ENCODE measurements around the gene ZNF263. TPM values are rescaled to one million over a fixed set of nuclear protein-coding genes. Genes with fewer than 3 reads are reported as not detected.

The ZNF263 gene
- total RNA-seq, 1 experiment from 2014 or later = 29.5 TPM

DNA sequence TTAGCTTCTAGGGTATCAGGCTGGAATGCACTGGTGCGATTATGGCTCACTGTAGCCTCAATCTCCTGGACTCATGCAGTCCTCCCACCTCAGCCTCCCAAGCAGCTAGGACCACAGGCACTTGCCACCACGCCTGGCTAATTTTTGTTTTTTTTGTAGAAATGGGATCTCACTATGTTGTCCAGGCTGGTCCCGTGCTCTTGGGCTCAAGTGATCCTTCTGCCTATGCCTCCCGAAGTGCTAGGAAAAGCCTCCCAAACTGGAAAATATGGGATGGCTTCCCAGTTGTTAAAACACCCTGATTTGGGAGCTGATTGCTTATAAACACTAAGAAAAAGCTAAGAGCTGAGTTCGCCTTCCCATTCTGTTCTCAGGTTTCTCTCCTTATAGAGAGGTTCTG is 6.6 kb upstream of the ZNF263 start (continued):
- TF ChIP-seq, protein P1, sequence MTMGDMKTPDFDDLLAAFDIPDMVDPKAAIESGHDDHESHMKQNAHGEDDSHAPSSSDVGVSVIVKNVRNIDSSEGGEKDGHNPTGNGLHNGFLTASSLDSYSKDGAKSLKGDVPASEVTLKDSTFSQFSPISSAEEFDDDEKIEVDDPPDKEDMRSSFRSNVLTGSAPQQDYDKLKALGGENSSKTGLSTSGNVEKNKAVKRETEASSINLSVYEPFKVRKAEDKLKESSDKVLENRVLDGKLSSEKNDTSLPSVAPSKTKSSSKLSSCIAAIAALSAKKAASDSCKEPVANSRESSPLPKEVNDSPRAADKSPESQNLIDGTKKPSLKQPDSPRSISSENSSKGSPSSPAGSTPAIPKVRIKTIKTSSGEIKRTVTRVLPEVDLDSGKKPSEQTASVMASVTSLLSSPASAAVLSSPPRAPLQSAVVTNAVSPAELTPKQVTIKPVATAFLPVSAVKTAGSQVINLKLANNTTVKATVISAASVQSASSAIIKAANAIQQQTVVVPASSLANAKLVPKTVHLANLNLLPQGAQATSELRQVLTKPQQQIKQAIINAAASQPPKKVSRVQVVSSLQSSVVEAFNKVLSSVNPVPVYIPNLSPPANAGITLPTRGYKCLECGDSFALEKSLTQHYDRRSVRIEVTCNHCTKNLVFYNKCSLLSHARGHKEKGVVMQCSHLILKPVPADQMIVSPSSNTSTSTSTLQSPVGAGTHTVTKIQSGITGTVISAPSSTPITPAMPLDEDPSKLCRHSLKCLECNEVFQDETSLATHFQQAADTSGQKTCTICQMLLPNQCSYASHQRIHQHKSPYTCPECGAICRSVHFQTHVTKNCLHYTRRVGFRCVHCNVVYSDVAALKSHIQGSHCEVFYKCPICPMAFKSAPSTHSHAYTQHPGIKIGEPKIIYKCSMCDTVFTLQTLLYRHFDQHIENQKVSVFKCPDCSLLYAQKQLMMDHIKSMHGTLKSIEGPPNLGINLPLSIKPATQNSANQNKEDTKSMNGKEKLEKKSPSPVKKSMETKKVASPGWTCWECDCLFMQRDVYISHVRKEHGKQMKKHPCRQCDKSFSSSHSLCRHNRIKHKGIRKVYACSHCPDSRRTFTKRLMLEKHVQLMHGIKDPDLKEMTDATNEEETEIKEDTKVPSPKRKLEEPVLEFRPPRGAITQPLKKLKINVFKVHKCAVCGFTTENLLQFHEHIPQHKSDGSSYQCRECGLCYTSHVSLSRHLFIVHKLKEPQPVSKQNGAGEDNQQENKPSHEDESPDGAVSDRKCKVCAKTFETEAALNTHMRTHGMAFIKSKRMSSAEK (CRISPR knock-in tag; IDR thresholded peaks at IDR 0.05; ENCODE audit: borderline replicate concordance) = no peak
- TF ChIP-seq, protein P2, sequence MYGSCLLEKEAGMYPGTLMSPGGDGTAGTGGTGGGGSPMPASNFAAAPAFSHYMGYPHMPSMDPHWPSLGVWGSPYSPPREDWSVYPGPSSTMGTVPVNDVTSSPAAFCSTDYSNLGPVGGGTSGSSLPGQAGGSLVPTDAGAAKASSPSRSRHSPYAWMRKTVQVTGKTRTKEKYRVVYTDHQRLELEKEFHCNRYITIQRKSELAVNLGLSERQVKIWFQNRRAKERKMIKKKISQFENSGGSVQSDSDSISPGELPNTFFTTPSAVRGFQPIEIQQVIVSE (CRISPR knock-in tag; IDR thresholded peaks at IDR 0.05; ENCODE audit: borderline replicate concordance) = no peak
- no peak for TF ChIP-seq CBFB (CRISPR knock-in tag; IDR thresholded peaks at IDR 0.05; ENCODE audit: low read depth)

DNA sequence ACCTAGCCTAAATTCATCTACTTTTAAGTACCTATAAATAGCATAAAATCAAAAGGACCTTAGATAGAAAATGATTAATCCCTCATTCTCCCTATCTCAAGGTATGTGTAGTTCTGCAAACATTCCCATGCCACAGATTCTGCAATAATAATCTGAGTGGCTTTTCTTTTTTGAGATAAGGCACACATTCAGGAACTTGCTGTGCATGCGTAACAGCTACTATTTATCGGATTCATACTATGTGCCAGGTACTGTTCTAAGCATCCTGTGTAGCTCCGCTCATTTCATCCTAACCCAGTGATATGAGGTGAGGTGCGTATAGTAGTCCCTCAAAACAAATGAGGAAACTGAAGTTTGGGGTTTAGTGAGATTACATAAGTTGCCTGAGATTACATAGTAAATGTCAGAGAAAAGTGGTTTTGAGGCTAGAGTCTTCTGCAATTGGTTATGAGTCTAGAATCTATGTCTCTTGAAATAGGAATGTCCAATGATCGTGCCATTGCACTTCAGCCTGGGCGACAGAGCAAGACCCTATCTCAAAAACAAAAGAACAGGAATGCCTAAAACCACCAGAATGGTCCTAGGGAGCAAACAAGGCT is 2.0 kb upstream of the ZNF263 start:
- H3K27ac Mint-ChIP-seq = no peak overlapping the region
- TF ChIP-seq SMAD4 (CRISPR knock-in tag; IDR thresholded peaks at IDR 0.05) (no peak), NR1H2 (CRISPR knock-in tag; IDR thresholded peaks at IDR 0.05) (no peak)
- CTCF ChIA-PET = no interaction called here

DNA sequence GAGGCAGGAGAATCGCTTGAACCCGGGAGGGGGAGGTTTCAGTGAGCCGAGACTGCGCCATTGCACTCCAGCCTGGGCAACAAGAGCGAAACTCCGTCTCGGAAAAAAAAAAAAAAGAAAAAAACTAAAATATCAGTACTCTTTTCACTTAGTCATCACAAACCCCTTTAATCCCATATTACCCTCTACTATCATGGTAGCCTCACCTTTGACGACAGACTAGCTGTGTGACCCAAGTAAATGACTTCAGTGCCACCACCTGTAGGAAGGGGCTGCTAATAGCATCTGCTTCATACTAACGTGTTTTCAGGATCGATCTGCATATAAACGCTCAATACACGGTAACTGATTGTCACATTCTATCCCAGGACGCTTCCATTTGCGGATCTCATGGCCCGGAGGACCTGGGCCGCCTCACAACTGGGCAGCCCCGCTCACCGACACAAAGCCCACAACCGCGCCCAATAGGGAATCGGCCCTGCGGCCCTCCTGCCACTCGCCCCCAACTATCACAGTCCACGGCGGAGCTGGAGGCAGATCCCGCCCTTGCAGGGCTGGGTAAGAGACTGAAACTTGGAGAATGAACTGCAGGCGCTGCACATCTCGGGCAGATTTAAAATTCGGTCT is 1.1 kb upstream of the ZNF263 start:
- peak overlapping the region; percentile 99 for H3K4me3 Mint-ChIP-seq
- DNase-seq (ENCODE audit: low spot score) (peak; percentile 72), ATAC-seq (peak; percentile 61)
- CTCF ChIA-PET = interaction anchor here (0.6 to 2.1 kb wide), 10 partner anchors 10 to 245 kb away, joined by 3 to 19 read pairs (median 4); partner anchors contain the start of gene ZSCAN32
- H3K9me3 Mint-ChIP-seq = peaks cover 6% of the 10 kb centered on the region
- POLR2A ChIA-PET = interaction anchor here (0.5 to 2.3 kb wide), 8 partner anchors 12 to 240 kb away, joined by 3 to 12 read pairs (median 4); partner anchors contain the start of genes TIGD7, ZNF174, ZNF75A and ZSCAN32
- H3K36me3 Mint-ChIP-seq = peaks cover 24% of the 10 kb centered on the region
- peaks cover 11% of the 10 kb centered on the region for H3K27me3 Mint-ChIP-seq (ENCODE audit: low read depth)
- H3K4me1 Mint-ChIP-seq = peaks cover 21% of the 10 kb centered on the region
- H3K27ac Mint-ChIP-seq = peak overlapping the region; percentile 93
- TF ChIP-seq, protein P3, sequence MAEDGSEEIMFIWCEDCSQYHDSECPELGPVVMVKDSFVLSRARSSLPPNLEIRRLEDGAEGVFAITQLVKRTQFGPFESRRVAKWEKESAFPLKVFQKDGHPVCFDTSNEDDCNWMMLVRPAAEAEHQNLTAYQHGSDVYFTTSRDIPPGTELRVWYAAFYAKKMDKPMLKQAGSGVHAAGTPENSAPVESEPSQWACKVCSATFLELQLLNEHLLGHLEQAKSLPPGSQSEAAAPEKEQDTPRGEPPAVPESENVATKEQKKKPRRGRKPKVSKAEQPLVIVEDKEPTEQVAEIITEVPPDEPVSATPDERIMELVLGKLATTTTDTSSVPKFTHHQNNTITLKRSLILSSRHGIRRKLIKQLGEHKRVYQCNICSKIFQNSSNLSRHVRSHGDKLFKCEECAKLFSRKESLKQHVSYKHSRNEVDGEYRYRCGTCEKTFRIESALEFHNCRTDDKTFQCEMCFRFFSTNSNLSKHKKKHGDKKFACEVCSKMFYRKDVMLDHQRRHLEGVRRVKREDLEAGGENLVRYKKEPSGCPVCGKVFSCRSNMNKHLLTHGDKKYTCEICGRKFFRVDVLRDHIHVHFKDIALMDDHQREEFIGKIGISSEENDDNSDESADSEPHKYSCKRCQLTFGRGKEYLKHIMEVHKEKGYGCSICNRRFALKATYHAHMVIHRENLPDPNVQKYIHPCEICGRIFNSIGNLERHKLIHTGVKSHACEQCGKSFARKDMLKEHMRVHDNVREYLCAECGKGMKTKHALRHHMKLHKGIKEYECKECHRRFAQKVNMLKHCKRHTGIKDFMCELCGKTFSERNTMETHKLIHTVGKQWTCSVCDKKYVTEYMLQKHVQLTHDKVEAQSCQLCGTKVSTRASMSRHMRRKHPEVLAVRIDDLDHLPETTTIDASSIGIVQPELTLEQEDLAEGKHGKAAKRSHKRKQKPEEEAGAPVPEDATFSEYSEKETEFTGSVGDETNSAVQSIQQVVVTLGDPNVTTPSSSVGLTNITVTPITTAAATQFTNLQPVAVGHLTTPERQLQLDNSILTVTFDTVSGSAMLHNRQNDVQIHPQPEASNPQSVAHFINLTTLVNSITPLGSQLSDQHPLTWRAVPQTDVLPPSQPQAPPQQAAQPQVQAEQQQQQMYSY (CRISPR knock-in tag; IDR thresholded peaks at IDR 0.05) = no peak
- no peak for TF ChIP-seq PRRX2 (CRISPR knock-in tag; IDR thresholded peaks at IDR 0.05)
- no peak for TF ChIP-seq ZBTB21 (CRISPR knock-in tag; IDR thresholded peaks at IDR 0.05; ENCODE audit: borderline replicate concordance)
- TF ChIP-seq, protein P4, sequence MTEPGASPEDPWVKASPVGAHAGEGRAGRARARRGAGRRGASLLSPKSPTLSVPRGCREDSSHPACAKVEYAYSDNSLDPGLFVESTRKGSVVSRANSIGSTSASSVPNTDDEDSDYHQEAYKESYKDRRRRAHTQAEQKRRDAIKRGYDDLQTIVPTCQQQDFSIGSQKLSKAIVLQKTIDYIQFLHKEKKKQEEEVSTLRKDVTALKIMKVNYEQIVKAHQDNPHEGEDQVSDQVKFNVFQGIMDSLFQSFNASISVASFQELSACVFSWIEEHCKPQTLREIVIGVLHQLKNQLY (CRISPR knock-in tag; IDR thresholded peaks at IDR 0.05) = no peak
- no peak for TF ChIP-seq RORB (CRISPR knock-in tag; IDR thresholded peaks at IDR 0.05)
- no peak for TF ChIP-seq TCF7 (CRISPR knock-in tag; IDR thresholded peaks at IDR 0.05; ENCODE audit: low read depth)
- TF ChIP-seq, protein P5, sequence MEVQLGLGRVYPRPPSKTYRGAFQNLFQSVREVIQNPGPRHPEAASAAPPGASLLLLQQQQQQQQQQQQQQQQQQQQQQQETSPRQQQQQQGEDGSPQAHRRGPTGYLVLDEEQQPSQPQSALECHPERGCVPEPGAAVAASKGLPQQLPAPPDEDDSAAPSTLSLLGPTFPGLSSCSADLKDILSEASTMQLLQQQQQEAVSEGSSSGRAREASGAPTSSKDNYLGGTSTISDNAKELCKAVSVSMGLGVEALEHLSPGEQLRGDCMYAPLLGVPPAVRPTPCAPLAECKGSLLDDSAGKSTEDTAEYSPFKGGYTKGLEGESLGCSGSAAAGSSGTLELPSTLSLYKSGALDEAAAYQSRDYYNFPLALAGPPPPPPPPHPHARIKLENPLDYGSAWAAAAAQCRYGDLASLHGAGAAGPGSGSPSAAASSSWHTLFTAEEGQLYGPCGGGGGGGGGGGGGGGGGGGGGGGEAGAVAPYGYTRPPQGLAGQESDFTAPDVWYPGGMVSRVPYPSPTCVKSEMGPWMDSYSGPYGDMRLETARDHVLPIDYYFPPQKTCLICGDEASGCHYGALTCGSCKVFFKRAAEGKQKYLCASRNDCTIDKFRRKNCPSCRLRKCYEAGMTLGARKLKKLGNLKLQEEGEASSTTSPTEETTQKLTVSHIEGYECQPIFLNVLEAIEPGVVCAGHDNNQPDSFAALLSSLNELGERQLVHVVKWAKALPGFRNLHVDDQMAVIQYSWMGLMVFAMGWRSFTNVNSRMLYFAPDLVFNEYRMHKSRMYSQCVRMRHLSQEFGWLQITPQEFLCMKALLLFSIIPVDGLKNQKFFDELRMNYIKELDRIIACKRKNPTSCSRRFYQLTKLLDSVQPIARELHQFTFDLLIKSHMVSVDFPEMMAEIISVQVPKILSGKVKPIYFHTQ (CRISPR knock-in tag; IDR thresholded peaks at IDR 0.05) = no peak
- no peak for TF ChIP-seq SMAD4 (CRISPR knock-in tag; IDR thresholded peaks at IDR 0.05)
- TF ChIP-seq, protein P6, sequence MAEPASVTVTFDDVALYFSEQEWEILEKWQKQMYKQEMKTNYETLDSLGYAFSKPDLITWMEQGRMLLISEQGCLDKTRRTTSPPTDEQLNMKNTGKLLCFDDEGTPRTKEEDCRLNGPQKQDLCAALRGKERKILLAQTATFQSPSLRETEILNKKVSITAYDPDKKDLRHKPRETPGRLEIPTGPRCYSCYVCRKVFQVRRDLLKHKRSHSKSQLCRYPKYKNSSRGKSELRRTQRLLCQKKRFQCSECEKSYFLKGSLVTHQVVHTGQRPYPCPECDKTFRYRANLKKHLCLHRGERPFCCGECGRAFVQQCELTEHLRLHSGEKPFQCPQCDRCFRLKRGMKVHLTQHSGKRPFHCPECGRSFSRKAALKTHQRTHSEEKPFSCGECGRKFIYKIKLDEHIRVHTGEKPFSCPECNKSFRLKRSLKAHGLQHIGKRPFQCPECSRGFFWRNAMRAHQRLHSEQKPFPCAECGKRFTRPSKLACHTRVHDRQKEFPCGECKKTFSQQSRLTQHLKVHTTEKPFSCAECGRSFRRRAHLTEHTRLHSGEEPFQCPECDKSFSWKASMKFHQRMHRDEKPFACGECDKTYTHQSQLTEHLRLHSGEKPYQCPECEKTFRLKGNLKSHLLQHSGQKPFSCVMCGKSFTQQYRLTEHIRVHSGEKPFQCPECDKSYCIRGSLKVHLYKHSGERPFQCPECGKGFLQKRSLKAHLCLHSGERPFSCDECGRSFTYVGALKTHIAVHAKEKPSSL (CRISPR knock-in tag; conservative IDR thresholded peaks at IDR 0.05) = no peak
- TF ChIP-seq ZNF671 (CRISPR knock-in tag; IDR thresholded peaks at IDR 0.05) = no peak
- TF ChIP-seq TP53 (CRISPR knock-in tag; IDR thresholded peaks at IDR 0.05) = no peak
- no peak for TF ChIP-seq FOXK1 (CRISPR knock-in tag; IDR thresholded peaks at IDR 0.05)
- no peak for TF ChIP-seq IRF2 (CRISPR knock-in tag; IDR thresholded peaks at IDR 0.05; ENCODE audit: borderline replicate concordance, low read depth)

More for the DNA sequence above, 2.0 kb upstream of the ZNF263 start:
- Mint-ChIP-seq H3K4me3 (peak overlapping the region; percentile 99), H3K4me1 (peaks cover 21% of the 10 kb centered on the region), H3K36me3 (peaks cover 15% of the 10 kb centered on the region), H3K27me3 (ENCODE audit: low read depth) (peaks cover 20% of the 10 kb centered on the region), H3K9me3 (peaks cover under 1% of the 10 kb centered on the region)
- ATAC-seq = no peak
- no peak for DNase-seq (ENCODE audit: low spot score)
- POLR2A ChIA-PET = no interaction called here

Data from WTC11 (cell line).